Suprapubic skin (tissue), 4 donors: ENCODE results near the gene GBP7. TPM values are rescaled to one million over a fixed set of nuclear protein-coding genes. Genes with fewer than 3 reads are reported as not detected.
"Not testable (repeated sequence)": the region's sequence is repeated elsewhere in the genome, so short reads cannot be mapped to it uniquely, and the experiment has no call there.

Source experiments
- DNase-seq, 2 donors: peaks; one replicate each; pipeline ENCODE4 v3.0.0-alpha.2; 2019; ENCODE audit warnings: low spot score in 2 of 2
- H3K27ac ChIP-seq: fragments of 200-600 bp; sonication (generic); one replicate; pipeline ENCODE4 v1.5.1; 2019
- H3K27me3 ChIP-seq: fragments of 200-600 bp; sonication (generic); one replicate; pipeline ENCODE4 v1.5.1; 2019
- H3K36me3 ChIP-seq: fragments of 200-600 bp; sonication (generic); one replicate; pipeline ENCODE4 v1.5.1; 2019
- H3K4me1 ChIP-seq: fragments of 200-600 bp; sonication (generic); one replicate; pipeline ENCODE4 v1.5.1; 2019
- H3K4me3 ChIP-seq: fragments of 200-600 bp; sonication (generic); one replicate; pipeline ENCODE4 v1.5.1; 2019; ENCODE audit warnings: mild to moderate bottlenecking
- H3K9me3 ChIP-seq: fragments of 200-600 bp; sonication (generic); one replicate; pipeline ENCODE4 v1.5.1; 2019
- CTCF ChIP-seq, 2 donors: fragments of 200-600 bp in 1 of 2; fragments of 450-650 bp in 1 of 2; sonication (generic) in 1 of 2; IDR thresholded peaks; one replicate each; pipeline ENCODE4 v1.5.1; 2016 to 2019; ENCODE audit warnings: antibody characterized with exemption in 2 of 2, mild to moderate bottlenecking in 1 of 2, moderate library complexity in 1 of 2
- EP300 ChIP-seq: sonication (generic); formaldehyde crosslinking; IDR thresholded peaks from one replicate; pipeline ENCODE4 v1.6.1; 2017; ENCODE audit warnings: antibody characterized with exemption
- POLR2A ChIP-seq, 2 donors: fragments of 450-650 bp; IDR thresholded peaks; one replicate each; pipeline ENCODE4 v1.6.1; 2017; ENCODE audit warnings: antibody characterized with exemption in 2 of 2, mild to moderate bottlenecking in 2 of 2, moderate library complexity in 2 of 2
- POLR2AphosphoS5 ChIP-seq, 3 donors: sonication (generic); formaldehyde crosslinking; IDR thresholded peaks; one replicate each; pipeline ENCODE4 v1.6.1; 2017; ENCODE audit warnings: antibody characterized with exemption in 3 of 3
- WGBS: methylation state at CpG from one replicate; pipeline ENCODE4 v1.1.5; 2018; 5-methylcytosine and 5-hydroxymethylcytosine counted together
- total RNA-seq, 4 donors: library from RNA; depleted of rRNA; stranded (reverse); fragments of >200 nt; gene quantifications; one replicate each; pipeline ENCODE4 v1.1.0, GENCODE V29; 2016

Gene GBP7
- total RNA-seq, 4 donors from 2014 or later = not detected

GRCh38 chr1:89143484-89143883, 32.3 kb downstream of the GBP7 start:
- Histone ChIP-seq H3K4me1 (no peaks in the 10 kb centered on the region), H3K4me3 (no peak overlapping the region), H3K27ac (no peak overlapping the region), H3K36me3 (no peaks in the 10 kb centered on the region), H3K27me3 (no peaks in the 10 kb centered on the region), H3K9me3 (no peaks in the 10 kb centered on the region)
- DNase-seq = no peak
- TF ChIP-seq CTCF (IDR thresholded peaks at IDR 0.05) (no peak), POLR2A (IDR thresholded peaks at IDR 0.05) (no peak), EP300 (no peak), POLR2AphosphoS5 (IDR thresholded peaks at IDR 0.05) (no peak)
- 77% methylated on average over 2 of the region's 2 CpGs for WGBS

- 92% methylated on average over 4 of the region's 4 CpGs for whole genome bisulfite sequencing
- Histone ChIP-seq H3K27me3 (no peaks in the 10 kb centered on the region), H3K9me3 (no peaks in the 10 kb centered on the region), H3K4me1 (no peaks in the 10 kb centered on the region), H3K27ac (no peak overlapping the region), H3K4me3 (no peak overlapping the region), H3K36me3 (no peaks in the 10 kb centered on the region)
- no peak for DNase-seq
- TF ChIP-seq CTCF (IDR thresholded peaks at IDR 0.05) (no peak), EP300 (no peak), POLR2A (IDR thresholded peaks at IDR 0.05) (no peak), POLR2AphosphoS5 (IDR thresholded peaks at IDR 0.05) (no peak)
These were observed 33.6 kb downstream of the GBP7 start for GRCh38 chr1:89142160-89142559.

- no CpG with 5 or more reads among the region's 1 CpG for WGBS
These were observed 42.1 kb downstream of the GBP7 start for GRCh38 chr1:89133747-89134146.

GRCh38 chr1:89130716-89131115, 45.1 kb downstream of the GBP7 start:
- Histone ChIP-seq H3K4me3 (no peak overlapping the region), H3K36me3 (no peaks in the 10 kb centered on the region), H3K27me3 (no peaks in the 10 kb centered on the region), H3K4me1 (peaks cover 34% of the 10 kb centered on the region), H3K27ac (no peak overlapping the region), H3K9me3 (no peaks in the 10 kb centered on the region)
- TF ChIP-seq POLR2A (IDR thresholded peaks at IDR 0.05) (no peak), EP300 (no peak), POLR2AphosphoS5 (IDR thresholded peaks at IDR 0.05) (no peak), CTCF (IDR thresholded peaks at IDR 0.05) (no peak)
- WGBS = 36% methylated on average over 1 of the region's 1 CpG
- no peak for DNase-seq

More at GRCh38 chr1:89133747-89134146, 42.1 kb downstream of the GBP7 start:
- no peak overlapping the region for H3K4me3 ChIP-seq
- H3K9me3 ChIP-seq = no peaks in the 10 kb centered on the region
- no peak for TF ChIP-seq POLR2A (IDR thresholded peaks at IDR 0.05)
- TF ChIP-seq EP300 = no peak
- no peak for TF ChIP-seq CTCF (IDR thresholded peaks at IDR 0.05)
- TF ChIP-seq POLR2AphosphoS5 (IDR thresholded peaks at IDR 0.05) = no peak
- H3K36me3 ChIP-seq = no peaks in the 10 kb centered on the region
- H3K4me1 ChIP-seq = peaks cover 18% of the 10 kb centered on the region
- no peak overlapping the region for H3K27ac ChIP-seq
- H3K27me3 ChIP-seq = no peaks in the 10 kb centered on the region
- DNase-seq = no peak

- Histone ChIP-seq H3K4me3 (no peak overlapping the region), H3K27ac (no peak overlapping the region), H3K4me1 (peaks cover 38% of the 10 kb centered on the region), H3K9me3 (no peaks in the 10 kb centered on the region), H3K36me3 (no peaks in the 10 kb centered on the region), H3K27me3 (no peaks in the 10 kb centered on the region)
- TF ChIP-seq POLR2A (IDR thresholded peaks at IDR 0.05) (no peak), CTCF (IDR thresholded peaks at IDR 0.05) (no peak)
- no peak for DNase-seq
- 61% methylated on average over 4 of the region's 4 CpGs for WGBS
These were observed 45.9 kb downstream of the GBP7 start for GRCh38 chr1:89129911-89130310.

GRCh38 chr1:89128003-89128458, 47.8 kb downstream of the GBP7 start:
- DNase-seq, H3K36me3 ChIP-seq, H3K9me3 ChIP-seq, H3K27me3 ChIP-seq: not testable (repeated sequence)
- Histone ChIP-seq H3K4me3 (peak overlapping the region; percentile 35), H3K27ac (peak overlapping the region; percentile 72), H3K4me1 (peaks cover 57% of the 10 kb centered on the region)
- WGBS = 95% methylated on average over 14 of the region's 31 CpGs

- Histone ChIP-seq H3K27ac (peak overlapping the region; percentile 87), H3K4me1 (peaks cover 62% of the 10 kb centered on the region)
- DNase-seq, H3K9me3 ChIP-seq, H3K27me3 ChIP-seq, H3K36me3 ChIP-seq, H3K4me3 ChIP-seq: not testable (repeated sequence)
- 75% methylated on average over 22 of the region's 23 CpGs for whole genome bisulfite sequencing
These were observed 48.9 kb downstream of the GBP7 start for GRCh38 chr1:89126602-89127565.
